Measurements from ENCODE around the gene ABCD3. TPM values are rescaled to one million over a fixed set of nuclear protein-coding genes. Genes with fewer than 3 reads are reported as not detected.

Gene ABCD3
- total RNA-seq, 4 donors from 2014 or later: 37.2 to 88.3 (median 58.1) TPM

- TF ChIP-seq POLR2AphosphoS5 (IDR thresholded peaks at IDR 0.05) (no peak), CTCF (IDR thresholded peaks at IDR 0.05) (no peak), EP300 (IDR thresholded peaks at IDR 0.05; ENCODE audit: low read depth) (no peak), POLR2A (IDR thresholded peaks at IDR 0.05) (no peak)
- no peak for DNase-seq
- WGBS, 2 donors (ENCODE audit: low coverage in 1 of 2): 87 to 100% methylated on average over 2 to 6 of the region's 6 CpGs
- H3K27me3 ChIP-seq: no peaks in the 10 kb centered on the region
- intact Hi-C loops (cut with DNase I; ENCODE audit: low total_unique reads): no loop called here
- peaks cover 0 to 15% (median 6%) of the 10 kb centered on the region in 4 donors for H3K4me1 ChIP-seq
- H3K27ac ChIP-seq: no peak overlapping the region
- H3K4me3 ChIP-seq: no peak overlapping the region
- in situ Hi-C loops (cut with MboI; ENCODE audit: low pct_ligation_motif_present in 1 of 4, low pct_unique_long_range_greater_than_20kb in 1 of 4, low sequenced_read_pairs in 3 of 4): loop anchor here in 1 of 4 donors (25.0 kb wide), 1 partner anchor 506 kb away; no protein-coding TSS in a partner anchor
- H3K36me3 ChIP-seq: peaks cover 0 to 5% (median 2%) of the 10 kb centered on the region in 4 donors
- H3K9me3 ChIP-seq: no peaks in the 10 kb centered on the region
These were observed 113.5 kb downstream of the ABCD3 start for GRCh38 chr1:94531664-94532063.

- in situ Hi-C loops (cut with MboI; ENCODE audit: low pct_ligation_motif_present in 1 of 4, low pct_unique_long_range_greater_than_20kb in 1 of 4, low sequenced_read_pairs in 3 of 4): loop anchor here in 1 of 4 donors (25.0 kb wide), 1 partner anchor 505 kb away; no protein-coding TSS in a partner anchor
- DNase-seq: no peak
- intact Hi-C loops (cut with DNase I; ENCODE audit: low total_unique reads): no loop called here
- no peak for TF ChIP-seq POLR2A (IDR thresholded peaks at IDR 0.05)
- TF ChIP-seq EP300 (IDR thresholded peaks at IDR 0.05; ENCODE audit: low read depth): no peak
- no peak for TF ChIP-seq CTCF (IDR thresholded peaks at IDR 0.05)
- TF ChIP-seq POLR2AphosphoS5 (IDR thresholded peaks at IDR 0.05): no peak
- no peaks in the 10 kb centered on the region for H3K9me3 ChIP-seq
- peaks cover 0 to 5% (median 2%) of the 10 kb centered on the region in 4 donors for H3K36me3 ChIP-seq
- H3K4me1 ChIP-seq: peaks cover 0 to 15% (median 6%) of the 10 kb centered on the region in 4 donors
- 80 to 82% methylated on average over 3 of the region's 3 CpGs for WGBS, 2 donors (ENCODE audit: low coverage in 1 of 2)
- H3K27ac ChIP-seq: peak overlapping the region in 1 of 4 donors; percentile 7
- H3K4me3 ChIP-seq: no peak overlapping the region
- no peaks in the 10 kb centered on the region for H3K27me3 ChIP-seq
These were observed 113.9 kb downstream of the ABCD3 start for GRCh38 chr1:94532077-94532476.

- Histone ChIP-seq H3K27ac (no peak overlapping the region), H3K9me3 (no peaks in the 10 kb centered on the region), H3K36me3 (peaks cover 0 to 5% (median 2%) of the 10 kb centered on the region in 4 donors), H3K27me3 (no peaks in the 10 kb centered on the region), H3K4me1 (peaks cover 0 to 8% (median 2%) of the 10 kb centered on the region in 4 donors), H3K4me3 (no peak overlapping the region)
- intact Hi-C loops (cut with DNase I; ENCODE audit: low total_unique reads): no loop called here
- in situ Hi-C loops (cut with MboI; ENCODE audit: low pct_ligation_motif_present in 1 of 4, low pct_unique_long_range_greater_than_20kb in 1 of 4, low sequenced_read_pairs in 3 of 4): loop anchor here in 1 of 4 donors (25.0 kb wide), 1 partner anchor 502 kb away; no protein-coding TSS in a partner anchor
- DNase-seq: no peak
- WGBS, 2 donors (ENCODE audit: low coverage in 1 of 2): 87% methylated on average over 4 to 5 of the region's 5 CpGs
- TF ChIP-seq POLR2A (IDR thresholded peaks at IDR 0.05): no peak
- TF ChIP-seq POLR2AphosphoS5 (IDR thresholded peaks at IDR 0.05): no peak
- TF ChIP-seq EP300 (IDR thresholded peaks at IDR 0.05; ENCODE audit: low read depth): no peak
- no peak for TF ChIP-seq CTCF (IDR thresholded peaks at IDR 0.05)
These were observed 116.9 kb downstream of the ABCD3 start for GRCh38 chr1:94535095-94535494.

- H3K36me3 ChIP-seq: peaks cover 0 to 5% (median 2%) of the 10 kb centered on the region in 4 donors
- no peak overlapping the region for H3K27ac ChIP-seq
- H3K4me1 ChIP-seq: peaks cover 0 to 11% (median 2%) of the 10 kb centered on the region in 4 donors
- WGBS, 2 donors (ENCODE audit: low coverage in 1 of 2): 82% methylated on average over 9 of the region's 9 CpGs; no CpG with 5 or more reads in 1 of the 2 donors
- H3K4me3 ChIP-seq: no peak overlapping the region
- no peak for DNase-seq
- no peaks in the 10 kb centered on the region for H3K27me3 ChIP-seq
- H3K9me3 ChIP-seq: no peaks in the 10 kb centered on the region
- TF ChIP-seq EP300 (IDR thresholded peaks at IDR 0.05; ENCODE audit: low read depth) (no peak), CTCF (IDR thresholded peaks at IDR 0.05) (no peak), POLR2AphosphoS5 (IDR thresholded peaks at IDR 0.05) (no peak), POLR2A (IDR thresholded peaks at IDR 0.05) (no peak)
- in situ Hi-C loops (cut with MboI; ENCODE audit: low pct_ligation_motif_present in 1 of 4, low pct_unique_long_range_greater_than_20kb in 1 of 4, low sequenced_read_pairs in 3 of 4) (loop anchor here in 1 of 4 donors (25.0 kb wide), 1 partner anchor 501 kb away; no protein-coding TSS in a partner anchor), intact Hi-C loops (cut with DNase I; ENCODE audit: low total_unique reads) (no loop called here)
These were observed 117.7 kb downstream of the ABCD3 start for GRCh38 chr1:94535879-94536278.
